GM03348 (cell line): ENCODE data around the gene KAZN.

Experiments
- DNase-seq: peaks from one replicate; pipeline ENCODE4 v3.0.0; 2012; ENCODE audit warnings: low spot score

KAZN gene

GRCh38 chr1:14887044-14887566 is 288.6 kb downstream of the KAZN start:
- no peak for DNase-seq

GRCh38 chr1:14887764-14888350 is 289.4 kb downstream of the KAZN start:
- no peak for DNase-seq

GRCh38 chr1:14888374-14888773 is 289.9 kb downstream of the KAZN start:
- no peak for DNase-seq

- no peak for DNase-seq
These were observed 291.4 kb downstream of the KAZN start for GRCh38 chr1:14889825-14890440.

GRCh38 chr1:14891991-14892390 is 293.5 kb downstream of the KAZN start:
- DNase-seq: no peak

GRCh38 chr1:14894811-14895560 is 296.5 kb downstream of the KAZN start:
- DNase-seq: peak; percentile 31

GRCh38 chr1:14895727-14896126 is 297.2 kb downstream of the KAZN start:
- no peak for DNase-seq

GRCh38 chr1:14896381-14897079 is 298.0 kb downstream of the KAZN start:
- DNase-seq: no peak

- DNase-seq: no peak
These were observed 298.6 kb downstream of the KAZN start for GRCh38 chr1:14897080-14897449.

- no peak for DNase-seq
These were observed 299.1 kb downstream of the KAZN start for GRCh38 chr1:14897547-14897946.

- DNase-seq: peak; percentile 37
These were observed 299.6 kb downstream of the KAZN start for GRCh38 chr1:14897997-14898645.

- DNase-seq: no peak
These were observed 301.2 kb downstream of the KAZN start for GRCh38 chr1:14899686-14900085.

- DNase-seq: no peak
These were observed 303.0 kb downstream of the KAZN start for GRCh38 chr1:14901371-14901954.

GRCh38 chr1:14903922-14904321 is 305.4 kb downstream of the KAZN start:
- DNase-seq: no peak

- no peak for DNase-seq
These were observed 308.2 kb downstream of the KAZN start for GRCh38 chr1:14906665-14907064.

GRCh38 chr1:14907416-14907815 is 308.9 kb downstream of the KAZN start:
- DNase-seq: no peak

GRCh38 chr1:14909273-14909672 is 310.8 kb downstream of the KAZN start:
- DNase-seq: no peak

- DNase-seq: no peak
These were observed 311.5 kb downstream of the KAZN start for GRCh38 chr1:14909920-14910460.

- DNase-seq: peak; percentile 24
These were observed 312.7 kb downstream of the KAZN start for GRCh38 chr1:14910984-14911721.

- no peak for DNase-seq
These were observed 314.5 kb downstream of the KAZN start for GRCh38 chr1:14912839-14913481.
